HepG2 (cell line): Measurements from ENCODE around the gene DDX19B.

ENCODE experiments used
- GABPA ChIP-seq, 2 experiments: IDR thresholded peaks; 2 replicates each; pipeline ENCODE4 v1.6.1; 2011 to 2016; ENCODE audit warnings: low read depth in 2 of 2, low read length in 1 of 2, missing biosample characterization in 1 of 2, missing genetic modification characterization in 1 of 2
- GLI4 ChIP-seq: sonication (generic); formaldehyde crosslinking; IDR thresholded peaks from 2 replicates; pipeline ENCODE4 v1.5.1; 2020; ENCODE audit warnings: missing genetic modification reagents, mild to moderate bottlenecking, moderate library complexity, borderline replicate concordance
- TF ChIP-seq, protein P1 (sequence below): sonication (generic); formaldehyde crosslinking; IDR thresholded peaks from 2 replicates; pipeline ENCODE4 v1.4.0; 2020; ENCODE audit warnings: missing genetic modification reagents, borderline replicate concordance
- TF ChIP-seq, protein P2 (sequence below): sonication (generic); formaldehyde crosslinking; IDR thresholded peaks from 2 replicates; pipeline ENCODE4 v1.8.1; 2023; ENCODE audit warnings: mild to moderate bottlenecking, missing genetic modification reagents, borderline replicate concordance

GRCh38 chr16:70269471-70269870 lies 29.5 kb upstream of the DDX19B start:
- TF ChIP-seq, protein P1, sequence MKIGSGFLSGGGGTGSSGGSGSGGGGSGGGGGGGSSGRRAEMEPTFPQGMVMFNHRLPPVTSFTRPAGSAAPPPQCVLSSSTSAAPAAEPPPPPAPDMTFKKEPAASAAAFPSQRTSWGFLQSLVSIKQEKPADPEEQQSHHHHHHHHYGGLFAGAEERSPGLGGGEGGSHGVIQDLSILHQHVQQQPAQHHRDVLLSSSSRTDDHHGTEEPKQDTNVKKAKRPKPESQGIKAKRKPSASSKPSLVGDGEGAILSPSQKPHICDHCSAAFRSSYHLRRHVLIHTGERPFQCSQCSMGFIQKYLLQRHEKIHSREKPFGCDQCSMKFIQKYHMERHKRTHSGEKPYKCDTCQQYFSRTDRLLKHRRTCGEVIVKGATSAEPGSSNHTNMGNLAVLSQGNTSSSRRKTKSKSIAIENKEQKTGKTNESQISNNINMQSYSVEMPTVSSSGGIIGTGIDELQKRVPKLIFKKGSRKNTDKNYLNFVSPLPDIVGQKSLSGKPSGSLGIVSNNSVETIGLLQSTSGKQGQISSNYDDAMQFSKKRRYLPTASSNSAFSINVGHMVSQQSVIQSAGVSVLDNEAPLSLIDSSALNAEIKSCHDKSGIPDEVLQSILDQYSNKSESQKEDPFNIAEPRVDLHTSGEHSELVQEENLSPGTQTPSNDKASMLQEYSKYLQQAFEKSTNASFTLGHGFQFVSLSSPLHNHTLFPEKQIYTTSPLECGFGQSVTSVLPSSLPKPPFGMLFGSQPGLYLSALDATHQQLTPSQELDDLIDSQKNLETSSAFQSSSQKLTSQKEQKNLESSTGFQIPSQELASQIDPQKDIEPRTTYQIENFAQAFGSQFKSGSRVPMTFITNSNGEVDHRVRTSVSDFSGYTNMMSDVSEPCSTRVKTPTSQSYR (CRISPR knock-in tag), result no peak
- TF ChIP-seq GABPA (IDR thresholded peaks at IDR 0.05; ENCODE audit: low read depth, low read length), result no peak
- TF ChIP-seq GABPA (CRISPR knock-in tag; IDR thresholded peaks at IDR 0.05; ENCODE audit: low read depth), result no peak
- TF ChIP-seq, protein P2, sequence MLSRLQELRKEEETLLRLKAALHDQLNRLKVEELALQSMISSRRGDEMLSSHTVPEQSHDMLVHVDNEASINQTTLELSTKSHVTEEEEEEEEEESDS (CRISPR knock-in tag), result no peak
- TF ChIP-seq GLI4 (CRISPR knock-in tag), result no peak
